Activated B cell treated with CpG ODN at 0.5 μM for 24 hours (primary cell): ENCODE data around the gene CRIP2. TPM values are rescaled to one million over a fixed set of nuclear protein-coding genes. Genes with fewer than 3 reads are reported as not detected.

ENCODE experiments used
- ATAC-seq: fragments of 200-7000 bp; cut with Tn5 transposase; one replicate; pipeline ENCODE4 v1.10.0; 2021; ENCODE audit warnings: low read depth, mild to moderate bottlenecking, moderate library complexity
- CTCF ChIA-PET: fragments of 350-600 bp; sonication (Branson Sonifier 250); formaldehyde crosslinking; loops from one replicate; lab custom pipeline; 2021; ENCODE audit warnings: antibody characterized with exemption; lab: Charles Lee
- POLR2A ChIA-PET: fragments of 350-600 bp; sonication (Branson Sonifier 250); formaldehyde crosslinking; loops from one replicate; lab custom pipeline; 2021; ENCODE audit warnings: antibody characterized with exemption; lab: Charles Lee
- DNase-seq: peaks from one replicate; pipeline ENCODE4 v3.0.0; 2022
- H3K27ac Mint-ChIP-seq: one replicate; pipeline ENCODE4 v1.8.0; 2020; ENCODE audit warnings: mixed read lengths
- H3K27me3 Mint-ChIP-seq: one replicate; pipeline ENCODE4 v1.8.0; 2021; ENCODE audit warnings: mixed read lengths
- H3K36me3 Mint-ChIP-seq: one replicate; pipeline ENCODE4 v1.8.0; 2021; ENCODE audit warnings: low read depth, mixed read lengths
- H3K4me1 Mint-ChIP-seq: one replicate; pipeline ENCODE4 v1.8.0; 2021; ENCODE audit warnings: mixed read lengths
- H3K4me3 Mint-ChIP-seq: one replicate; pipeline ENCODE4 v1.8.0; 2020; ENCODE audit warnings: mild to moderate bottlenecking, mixed read lengths
- H3K9me3 Mint-ChIP-seq: one replicate; pipeline ENCODE4 v1.8.0; 2020; ENCODE audit warnings: mixed read lengths
- CTCF ChIP-seq: fragments of 200-600 bp; IDR thresholded peaks from one replicate; pipeline ENCODE4 v1.8.0; 2022; ENCODE audit warnings: antibody characterized with exemption, mild to moderate bottlenecking
- intact Hi-C: fragments of 100-400 bp; cut with micrococcal nuclease; formaldehyde crosslinking; loops from one replicate; pipeline ENCODE4 v1.15.1; 2024
- total RNA-seq: library from RNA; stranded (reverse); gene quantifications from 2 replicates; pipeline ENCODE4 v1.2.3, GENCODE V29; 2022

CRIP2 gene
- total RNA-seq, 1 donor from 2014 or later: 3.0 TPM

DNA sequence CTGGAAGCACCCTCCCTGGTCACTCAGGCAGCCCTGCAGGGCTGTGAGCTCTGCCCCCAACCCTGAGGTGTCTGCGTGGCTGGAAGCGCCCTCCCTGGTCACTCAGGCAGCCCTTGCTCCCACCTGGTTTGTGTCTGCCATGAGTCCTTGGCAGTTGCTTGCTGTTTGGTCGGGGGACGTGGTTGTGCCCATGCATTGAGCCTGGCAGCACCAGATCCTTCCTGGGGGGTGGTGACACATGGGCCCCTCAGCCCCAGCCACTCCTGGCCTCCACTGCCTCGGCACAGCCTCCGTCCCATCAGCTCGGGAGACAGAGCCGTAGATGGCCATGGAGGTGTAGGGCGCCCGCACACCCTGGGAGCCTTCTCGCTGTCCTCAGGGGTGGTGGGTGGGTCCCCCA is 35.4 kb upstream of the CRIP2 start:
- no peak for TF ChIP-seq CTCF
- no peak for DNase-seq
- no peak for ATAC-seq
- ChIA-PET POLR2A (no interaction called here), CTCF (no interaction called here)
- no peak overlapping the region for H3K4me3 Mint-ChIP-seq
- H3K4me1 Mint-ChIP-seq: peaks cover 18% of the 10 kb centered on the region
- peaks cover 20% of the 10 kb centered on the region for H3K36me3 Mint-ChIP-seq
- H3K27me3 Mint-ChIP-seq: no peaks in the 10 kb centered on the region
- no peak overlapping the region for H3K27ac Mint-ChIP-seq
- H3K9me3 Mint-ChIP-seq: no peaks in the 10 kb centered on the region
- intact Hi-C loops: no loop called here

GRCh38 chr14:105439710-105440553 is 34.7 kb upstream of the CRIP2 start:
- Mint-ChIP-seq H3K4me1 (peaks cover 15% of the 10 kb centered on the region), H3K27me3 (no peaks in the 10 kb centered on the region), H3K36me3 (peaks cover 20% of the 10 kb centered on the region), H3K4me3 (no peak overlapping the region), H3K27ac (no peak overlapping the region), H3K9me3 (no peaks in the 10 kb centered on the region)
- ChIA-PET POLR2A (interaction anchor here (0.6 kb wide), 1 partner anchor 10 kb away, joined by 5 read pairs; no protein-coding TSS in a partner anchor), CTCF (no interaction called here)
- intact Hi-C loops: no loop called here
- DNase-seq: no peak
- TF ChIP-seq CTCF: no peak
- no peak for ATAC-seq

- POLR2A ChIA-PET: no interaction called here
- H3K36me3 Mint-ChIP-seq: peaks cover 20% of the 10 kb centered on the region
- H3K27ac Mint-ChIP-seq: no peak overlapping the region
- no peak overlapping the region for H3K4me3 Mint-ChIP-seq
- H3K9me3 Mint-ChIP-seq: no peaks in the 10 kb centered on the region
- no peak for TF ChIP-seq CTCF
- intact Hi-C loops: no loop called here
- CTCF ChIA-PET: no interaction called here
- DNase-seq (no peak), ATAC-seq (no peak)
- no peaks in the 10 kb centered on the region for H3K27me3 Mint-ChIP-seq
- H3K4me1 Mint-ChIP-seq: peaks cover 11% of the 10 kb centered on the region
Measured at GRCh38 chr14:105440554-105440900, 34.1 kb upstream of the CRIP2 start.

- CTCF ChIA-PET: no interaction called here
- H3K36me3 Mint-ChIP-seq: peaks cover 20% of the 10 kb centered on the region
- TF ChIP-seq CTCF: no peak
- intact Hi-C loops: no loop called here
- no peak overlapping the region for H3K4me3 Mint-ChIP-seq
- H3K27ac Mint-ChIP-seq: no peak overlapping the region
- peaks cover 7% of the 10 kb centered on the region for H3K4me1 Mint-ChIP-seq
- no peaks in the 10 kb centered on the region for H3K27me3 Mint-ChIP-seq
- POLR2A ChIA-PET: interaction anchor here (0.6 kb wide), 1 partner anchor 12 kb away, joined by 6 read pairs; no protein-coding TSS in a partner anchor
- ATAC-seq (no peak), DNase-seq (no peak)
- H3K9me3 Mint-ChIP-seq: no peaks in the 10 kb centered on the region
Measured at GRCh38 chr14:105440992-105441391, 33.6 kb upstream of the CRIP2 start.

- CTCF ChIA-PET: no interaction called here
- Mint-ChIP-seq H3K4me3 (no peak overlapping the region), H3K36me3 (peaks cover 20% of the 10 kb centered on the region), H3K9me3 (no peaks in the 10 kb centered on the region), H3K4me1 (no peaks in the 10 kb centered on the region), H3K27me3 (no peaks in the 10 kb centered on the region), H3K27ac (no peak overlapping the region)
- intact Hi-C loops: no loop called here
- ATAC-seq: no peak
- no peak for DNase-seq
- no peak for TF ChIP-seq CTCF
- POLR2A ChIA-PET: interaction anchor here (0.6 kb wide), 1 partner anchor 161 kb away, joined by 3 read pairs; no protein-coding TSS in a partner anchor
Measured at GRCh38 chr14:105442125-105442524, 32.5 kb upstream of the CRIP2 start.
